SIG-M5 treated with dmso at 0.1 percent for 504 hours (cell line): Measurements from ENCODE around the gene RXRG.

Source experiments
- DNase-seq: peaks from one replicate; lab custom pipeline; 2025; ENCODE audit not compliant: unreplicated experiment; lab: John Stamatoyannopoulos, UW

The RXRG gene

GRCh38 chr1:165371588-165372225 lies 73.2 kb downstream of the RXRG start:
- DNase-seq: no peak

GRCh38 chr1:165369255-165369848 lies 75.6 kb downstream of the RXRG start:
- peak; percentile 24 for DNase-seq

GRCh38 chr1:165367375-165367993 lies 77.4 kb downstream of the RXRG start:
- peak; percentile 53 for DNase-seq

- DNase-seq: no peak
Measured at GRCh38 chr1:165365341-165365740, 79.6 kb downstream of the RXRG start.

- DNase-seq: no peak
Measured at GRCh38 chr1:165364568-165365133, 80.3 kb downstream of the RXRG start.

GRCh38 chr1:165356876-165357275 lies 88.0 kb downstream of the RXRG start:
- DNase-seq: no peak

- DNase-seq: no peak
Measured at GRCh38 chr1:165355977-165356811, 88.7 kb downstream of the RXRG start, which contains the start of gene LMX1A. Gene LMX1A, minus strand, starts transcription at chr1:165356715. Its CDS starts 1,156 bp downstream, at chr1:165355559.

GRCh38 chr1:165355139-165355976 lies 89.6 kb downstream of the RXRG start:
- DNase-seq: no peak

- DNase-seq: no peak
Measured at GRCh38 chr1:165354739-165355138, 90.2 kb downstream of the RXRG start.

GRCh38 chr1:165353731-165354671 lies 90.9 kb downstream of the RXRG start:
- DNase-seq: no peak

GRCh38 chr1:165352442-165353293 lies 92.3 kb downstream of the RXRG start:
- no peak for DNase-seq

- DNase-seq: no peak
Measured at GRCh38 chr1:165351863-165352441, 93.0 kb downstream of the RXRG start.
